ENCODE data around the gene COL4A2. TPM values are rescaled to one million over a fixed set of nuclear protein-coding genes. Genes with fewer than 3 reads are reported as not detected.

Gene COL4A2
- total RNA-seq, 8 experiments from 2014 or later, result 3.5 to 379 (median 30.2) TPM

GRCh38 chr13:110433014-110433413 lies 125.9 kb downstream of the COL4A2 start:
- 84 to 100% (median 95%) methylated on average over 2 to 5 of the region's 14 CpGs; no CpG with 5 or more reads in 6 of the 10 experiments for WGBS, 10 experiments
- ATAC-seq (replicated peaks in 6 of 8), result no peak
- Histone ChIP-seq H3K4me3 (no peak overlapping the region), H3K4me1 (replicated peaks in 1 of 2) (no peaks in the 10 kb centered on the region), H3K27ac (no peak overlapping the region)
- in situ Hi-C loops (cut with MboI; ENCODE audit: low pct_unique_long_range_greater_than_20kb in 2 of 9, low sequenced_read_pairs in 9 of 9, unreplicated experiment in 9 of 9), result no loop called here

- Histone ChIP-seq H3K4me1 (replicated peaks in 1 of 2) (no peaks in the 10 kb centered on the region), H3K4me3 (no peak overlapping the region), H3K27ac (no peak overlapping the region)
- in situ Hi-C loops (cut with MboI; ENCODE audit: low pct_unique_long_range_greater_than_20kb in 2 of 9, low sequenced_read_pairs in 9 of 9, unreplicated experiment in 9 of 9), result no loop called here
- WGBS, 10 experiments, result 80 to 100% (median 94%) methylated on average over 1 to 8 of the region's 9 CpGs; no CpG with 5 or more reads in 1 of the 10 experiments
- no peak for ATAC-seq (replicated peaks in 6 of 8)
Measured at GRCh38 chr13:110434629-110435028, 127.5 kb downstream of the COL4A2 start.

- Histone ChIP-seq H3K27ac (no peak overlapping the region), H3K4me3 (no peak overlapping the region), H3K4me1 (replicated peaks in 1 of 2) (no peaks in the 10 kb centered on the region)
- ATAC-seq (replicated peaks in 6 of 8), result no peak
- in situ Hi-C loops (cut with MboI; ENCODE audit: low pct_unique_long_range_greater_than_20kb in 2 of 9, low sequenced_read_pairs in 9 of 9, unreplicated experiment in 9 of 9), result no loop called here
- WGBS, 10 experiments, result 68 to 100% (median 92%) methylated on average over 3 to 5 of the region's 5 CpGs
Measured at GRCh38 chr13:110435331-110435730, 128.2 kb downstream of the COL4A2 start.

GRCh38 chr13:110436276-110436675 lies 129.2 kb downstream of the COL4A2 start:
- ATAC-seq (replicated peaks in 6 of 8), result no peak
- Histone ChIP-seq H3K4me1 (replicated peaks in 1 of 2) (no peaks in the 10 kb centered on the region), H3K4me3 (no peak overlapping the region), H3K27ac (no peak overlapping the region)
- WGBS, 10 experiments, result 91 to 100% (median 98%) methylated on average over 2 to 9 of the region's 9 CpGs; no CpG with 5 or more reads in 2 of the 10 experiments
- in situ Hi-C loops (cut with MboI; ENCODE audit: low pct_unique_long_range_greater_than_20kb in 2 of 9, low sequenced_read_pairs in 9 of 9, unreplicated experiment in 9 of 9), result no loop called here

GRCh38 chr13:110436786-110437370 lies 129.8 kb downstream of the COL4A2 start:
- in situ Hi-C loops (cut with MboI; ENCODE audit: low pct_unique_long_range_greater_than_20kb in 2 of 9, low sequenced_read_pairs in 9 of 9, unreplicated experiment in 9 of 9), result no loop called here
- 90 to 100% (median 94%) methylated on average over 2 to 13 of the region's 16 CpGs; no CpG with 5 or more reads in 4 of the 10 experiments for WGBS, 10 experiments
- ATAC-seq (replicated peaks in 6 of 8), result no peak
- Histone ChIP-seq H3K27ac (no peak overlapping the region), H3K4me1 (replicated peaks in 1 of 2) (no peaks in the 10 kb centered on the region), H3K4me3 (no peak overlapping the region)

GRCh38 chr13:110438211-110438610 lies 131.1 kb downstream of the COL4A2 start:
- H3K27ac ChIP-seq, result no peak overlapping the region
- WGBS, 10 experiments, result 0 to 100% (median 75%) methylated on average over 1 to 5 of the region's 19 CpGs; no CpG with 5 or more reads in 5 of the 10 experiments
- no peak for ATAC-seq (replicated peaks in 6 of 8)
- H3K4me3 ChIP-seq, result no peak overlapping the region
- in situ Hi-C loops (cut with MboI; ENCODE audit: low pct_unique_long_range_greater_than_20kb in 2 of 9, low sequenced_read_pairs in 9 of 9, unreplicated experiment in 9 of 9), result no loop called here
- peaks cover 6 to 9% of the 10 kb centered on the region in 2 donors for H3K4me1 ChIP-seq (replicated peaks in 1 of 2)

GRCh38 chr13:110438776-110439175 lies 131.7 kb downstream of the COL4A2 start:
- 80 to 100% methylated on average over 1 to 2 of the region's 16 CpGs; no CpG with 5 or more reads in 8 of the 10 experiments for WGBS, 10 experiments
- Histone ChIP-seq H3K4me3 (no peak overlapping the region), H3K4me1 (replicated peaks in 1 of 2) (peaks cover 11 to 15% of the 10 kb centered on the region in 2 donors), H3K27ac (no peak overlapping the region)
- no peak for ATAC-seq (replicated peaks in 6 of 8)
- in situ Hi-C loops (cut with MboI; ENCODE audit: low pct_unique_long_range_greater_than_20kb in 2 of 9, low sequenced_read_pairs in 9 of 9, unreplicated experiment in 9 of 9), result no loop called here

GRCh38 chr13:110440946-110441731 lies 134.1 kb downstream of the COL4A2 start:
- ATAC-seq (replicated peaks in 6 of 8), result peak in 1 of 8 experiments; percentile 72
- Histone ChIP-seq H3K4me1 (replicated peaks in 1 of 2) (peaks cover 11 to 16% of the 10 kb centered on the region in 2 donors), H3K4me3 (no peak overlapping the region), H3K27ac (no peak overlapping the region)
- WGBS, 10 experiments, result 32 to 100% (median 94%) methylated on average over 1 to 8 of the region's 17 CpGs; no CpG with 5 or more reads in 1 of the 10 experiments
- in situ Hi-C loops (cut with MboI; ENCODE audit: low pct_unique_long_range_greater_than_20kb in 2 of 9, low sequenced_read_pairs in 9 of 9, unreplicated experiment in 9 of 9), result no loop called here

- peaks cover 11 to 16% of the 10 kb centered on the region in 2 donors for H3K4me1 ChIP-seq (replicated peaks in 1 of 2)
- peak in 6 of 8 experiments; percentile 42 to 82 (median 77) for ATAC-seq (replicated peaks in 6 of 8)
- 27 to 83% (median 71%) methylated on average over 1 to 10 of the region's 10 CpGs; no CpG with 5 or more reads in 3 of the 10 experiments for WGBS, 10 experiments
- H3K27ac ChIP-seq, result no peak overlapping the region
- no peak overlapping the region for H3K4me3 ChIP-seq
- in situ Hi-C loops (cut with MboI; ENCODE audit: low pct_unique_long_range_greater_than_20kb in 2 of 9, low sequenced_read_pairs in 9 of 9, unreplicated experiment in 9 of 9), result no loop called here
Measured at GRCh38 chr13:110442930-110443621, 136.0 kb downstream of the COL4A2 start.

- in situ Hi-C loops (cut with MboI; ENCODE audit: low pct_unique_long_range_greater_than_20kb in 2 of 9, low sequenced_read_pairs in 9 of 9, unreplicated experiment in 9 of 9), result no loop called here
- WGBS, 10 experiments, result 70 to 100% (median 80%) methylated on average over 1 to 9 of the region's 12 CpGs; no CpG with 5 or more reads in 3 of the 10 experiments
- ATAC-seq (replicated peaks in 6 of 8), result peak in 1 of 8 experiments; percentile 37
- H3K27ac ChIP-seq, result no peak overlapping the region
- H3K4me1 ChIP-seq (replicated peaks in 1 of 2), result peaks cover 11 to 16% of the 10 kb centered on the region in 2 donors
- no peak overlapping the region for H3K4me3 ChIP-seq
Measured at GRCh38 chr13:110443622-110444225, 136.6 kb downstream of the COL4A2 start.

- in situ Hi-C loops (cut with MboI; ENCODE audit: low pct_unique_long_range_greater_than_20kb in 2 of 9, low sequenced_read_pairs in 9 of 9, unreplicated experiment in 9 of 9), result no loop called here
- 21 to 100% (median 96%) methylated on average over 1 to 7 of the region's 7 CpGs; no CpG with 5 or more reads in 3 of the 10 experiments for WGBS, 10 experiments
- Histone ChIP-seq H3K4me1 (replicated peaks in 1 of 2) (peaks cover 11 to 16% of the 10 kb centered on the region in 2 donors), H3K27ac (no peak overlapping the region), H3K4me3 (no peak overlapping the region)
- ATAC-seq (replicated peaks in 6 of 8), result peak in 2 of 8 experiments; percentile 6 to 44
Measured at GRCh38 chr13:110444226-110444653, 137.2 kb downstream of the COL4A2 start.

- H3K4me1 ChIP-seq (replicated peaks in 1 of 2), result peaks cover 11 to 16% of the 10 kb centered on the region in 2 donors
- in situ Hi-C loops (cut with MboI; ENCODE audit: low pct_unique_long_range_greater_than_20kb in 2 of 9, low sequenced_read_pairs in 9 of 9, unreplicated experiment in 9 of 9), result no loop called here
- WGBS, 10 experiments, result 13 to 100% (median 80%) methylated on average over 1 to 5 of the region's 7 CpGs; no CpG with 5 or more reads in 1 of the 10 experiments
- no peak for ATAC-seq (replicated peaks in 6 of 8)
- H3K27ac ChIP-seq, result no peak overlapping the region
- H3K4me3 ChIP-seq, result no peak overlapping the region
Measured at GRCh38 chr13:110445183-110445582, 138.1 kb downstream of the COL4A2 start.
